ENCODE results near the gene ADCY5. TPM values are rescaled to one million over a fixed set of nuclear protein-coding genes. Genes with fewer than 3 reads are reported as not detected.

Gene ADCY5
- total RNA-seq, 1 experiment from 2014 or later = not detected

- DNase-seq (ENCODE audit: extremely low read depth, low read depth) = no peak
Observed at GRCh38 chr3:123411340-123412040, 37.4 kb downstream of the ADCY5 start.

GRCh38 chr3:123410149-123410515, 38.8 kb downstream of the ADCY5 start:
- DNase-seq (ENCODE audit: extremely low read depth, low read depth) = no peak

DNA sequence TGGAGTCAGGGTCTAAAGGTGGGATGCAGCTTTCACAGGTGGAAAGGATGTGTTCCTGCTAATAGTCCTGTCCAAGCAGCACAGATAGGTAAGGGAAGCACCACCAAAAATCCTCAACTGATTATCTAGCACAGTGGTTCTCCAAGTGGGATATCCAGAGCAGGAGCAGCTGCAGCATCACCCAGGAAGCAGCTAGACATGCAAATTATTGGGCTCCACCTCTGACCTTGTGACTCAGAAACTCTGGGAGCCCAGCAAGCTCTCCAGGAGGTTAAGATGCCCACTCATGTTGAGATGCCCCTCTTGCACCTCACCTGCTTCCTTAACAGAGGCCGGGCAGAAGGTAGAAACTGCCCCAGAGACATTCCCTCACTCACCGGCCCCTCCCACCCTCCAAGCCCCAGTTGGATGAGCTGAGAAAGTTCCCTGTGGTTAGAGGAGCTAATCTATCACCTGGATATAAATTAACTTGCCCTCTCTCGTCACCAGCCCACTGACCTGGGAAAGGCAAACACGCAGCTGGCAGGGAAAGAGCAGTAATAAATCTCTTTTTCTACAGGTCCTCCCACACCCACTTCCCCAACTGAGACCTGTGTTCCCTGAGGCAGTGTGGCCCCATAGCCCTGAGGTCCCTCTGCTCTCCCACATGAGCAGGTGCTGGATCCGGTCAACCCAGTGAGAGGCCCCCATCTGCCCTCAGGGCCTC, 39.3 kb downstream of the ADCY5 start:
- no peak for DNase-seq (ENCODE audit: extremely low read depth, low read depth)

GRCh38 chr3:123406598-123406997, 42.3 kb downstream of the ADCY5 start:
- no peak for DNase-seq (ENCODE audit: extremely low read depth, low read depth)

DNA sequence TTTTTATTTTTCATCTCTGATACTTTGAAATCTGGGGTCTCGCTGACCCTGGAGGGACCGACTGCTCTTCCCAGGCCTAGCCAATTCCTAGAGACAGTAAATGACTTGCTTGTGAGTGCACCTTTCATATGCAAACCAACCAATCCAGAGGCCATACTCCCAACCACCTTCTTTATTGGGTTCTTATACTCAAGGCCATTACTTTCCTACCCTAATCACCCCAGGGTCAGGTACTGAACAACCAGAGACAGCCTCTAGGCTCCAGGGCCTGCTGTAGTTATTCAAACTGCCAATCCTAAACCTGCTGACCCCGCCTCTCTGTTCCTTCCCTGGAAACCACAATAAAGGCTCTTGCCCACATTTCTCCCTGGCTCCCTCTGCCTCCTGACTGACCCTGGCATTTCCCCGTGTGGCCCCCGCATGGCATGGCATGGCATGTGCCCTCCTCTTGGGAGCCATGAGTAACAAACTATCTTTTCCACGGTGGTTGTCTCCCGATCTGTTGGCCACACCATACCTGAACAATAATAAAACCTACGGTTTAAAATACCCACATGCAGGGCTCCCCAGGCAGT, 42.9 kb downstream of the ADCY5 start:
- no peak for DNase-seq (ENCODE audit: extremely low read depth, low read depth)

DNA sequence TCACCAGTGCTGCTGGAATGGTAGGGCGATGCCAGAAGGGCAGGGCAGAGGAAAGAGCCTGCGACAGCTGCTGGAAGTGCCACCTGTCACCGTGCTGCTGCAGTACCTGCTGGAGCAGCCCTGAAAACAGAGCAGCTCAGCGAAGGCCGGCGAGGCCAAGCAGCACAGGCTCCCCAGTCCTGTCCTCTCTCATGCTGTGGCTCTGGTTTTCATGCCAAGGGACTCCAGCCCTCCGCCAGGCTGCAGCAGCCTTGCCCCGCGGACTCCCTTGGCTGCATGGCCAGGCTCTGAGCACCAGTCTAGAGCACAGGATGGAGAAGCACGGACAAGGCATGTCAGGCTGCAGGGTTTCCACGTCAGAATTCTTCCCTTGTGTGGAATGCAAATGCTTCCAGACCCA, 43.9 kb downstream of the ADCY5 start:
- DNase-seq (ENCODE audit: extremely low read depth, low read depth) = no peak

DNA sequence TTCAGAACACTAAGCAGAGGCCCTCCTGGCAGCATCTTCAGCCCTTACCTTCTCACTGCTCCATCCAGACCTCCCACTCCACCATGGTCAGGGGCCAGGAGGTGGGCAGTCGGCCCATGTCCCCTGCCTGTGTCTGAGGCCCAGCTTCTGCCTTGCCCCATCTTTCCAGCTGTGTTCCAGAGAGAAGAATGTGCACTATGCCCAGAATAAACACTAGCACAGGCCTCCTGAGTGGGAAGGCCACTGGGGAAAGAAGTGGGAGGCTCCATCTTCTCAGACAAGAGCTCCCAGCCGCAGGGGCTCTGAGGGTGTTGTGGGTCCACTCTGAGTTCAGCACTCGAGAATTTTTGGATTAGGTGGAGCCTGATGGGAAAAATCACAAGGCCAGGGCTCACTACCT, 44.5 kb downstream of the ADCY5 start:
- no peak for DNase-seq (ENCODE audit: extremely low read depth, low read depth)

- no peak for DNase-seq (ENCODE audit: extremely low read depth, low read depth)
Observed at GRCh38 chr3:123401836-123402530, 46.9 kb downstream of the ADCY5 start.

DNA sequence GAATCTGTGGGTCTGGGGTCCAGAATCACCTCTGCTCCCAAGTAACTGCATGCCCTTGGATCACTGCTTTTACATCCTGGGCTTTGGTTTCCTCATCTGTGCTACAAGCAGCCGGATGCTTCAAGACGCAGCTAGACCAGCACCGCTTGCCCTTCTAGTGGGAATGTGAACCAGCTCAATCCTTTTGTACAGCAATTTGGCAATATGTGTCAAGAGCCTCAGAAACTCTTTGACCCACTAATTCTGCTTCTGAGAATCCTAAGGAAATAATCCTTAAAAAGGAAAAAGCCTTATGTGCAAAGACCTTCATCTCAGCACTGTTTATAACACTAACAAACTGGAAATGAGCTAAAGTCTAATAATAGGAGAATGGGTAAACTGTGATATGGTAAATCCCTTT, 48.7 kb downstream of the ADCY5 start:
- DNase-seq (ENCODE audit: extremely low read depth, low read depth) = no peak

DNA sequence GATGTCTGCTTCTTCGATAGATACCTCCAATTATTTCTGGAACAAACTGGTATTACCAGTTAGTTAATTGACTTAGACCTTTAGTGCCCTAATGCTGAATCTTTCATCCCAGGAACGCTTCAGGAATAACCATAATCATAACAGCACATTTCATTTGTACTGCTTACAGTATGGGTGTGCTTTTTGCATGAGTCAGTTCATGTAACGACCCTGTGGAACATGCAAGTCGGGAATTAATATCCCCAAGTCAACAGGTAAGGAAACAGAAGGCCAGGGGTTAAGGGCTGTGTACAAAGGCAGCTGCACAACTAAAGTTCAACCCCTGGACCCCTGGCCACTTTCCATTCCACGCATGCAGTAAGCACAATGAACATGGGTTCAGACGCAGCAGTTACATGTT, 49.2 kb downstream of the ADCY5 start:
- DNase-seq (ENCODE audit: extremely low read depth, low read depth) = no peak

GRCh38 chr3:123397921-123398785, 50.7 kb downstream of the ADCY5 start:
- no peak for DNase-seq (ENCODE audit: extremely low read depth, low read depth)

DNA sequence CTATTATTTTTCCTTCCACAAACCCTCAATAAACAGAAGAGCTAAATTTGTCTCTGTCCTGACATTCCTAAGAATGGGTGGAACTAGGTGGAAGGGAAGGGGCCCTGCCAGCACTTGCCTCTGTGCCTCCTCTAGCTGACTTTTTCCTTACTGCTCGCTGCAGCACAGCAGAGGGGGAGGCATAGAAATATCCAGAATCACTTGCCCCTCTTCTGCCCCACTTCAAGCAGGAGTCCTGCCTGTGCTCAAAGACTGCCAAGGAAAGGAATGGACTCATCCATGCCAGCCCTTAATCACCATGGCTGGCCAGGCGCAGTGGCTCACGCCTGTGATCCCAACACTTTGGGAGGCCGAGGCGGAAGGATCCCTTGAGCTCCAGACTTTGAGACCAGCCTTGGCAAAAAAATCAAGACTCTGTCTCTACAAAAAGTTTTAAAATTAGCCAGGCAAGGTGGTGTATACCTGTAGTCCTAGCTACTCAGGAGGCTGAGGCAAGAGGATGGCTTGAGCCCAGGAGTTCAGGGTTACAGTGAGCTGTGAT, 51.8 kb downstream of the ADCY5 start:
- DNase-seq (ENCODE audit: extremely low read depth, low read depth) = no peak

GRCh38 chr3:123396171-123397049, 52.5 kb downstream of the ADCY5 start:
- no peak for DNase-seq (ENCODE audit: extremely low read depth, low read depth)

DNA sequence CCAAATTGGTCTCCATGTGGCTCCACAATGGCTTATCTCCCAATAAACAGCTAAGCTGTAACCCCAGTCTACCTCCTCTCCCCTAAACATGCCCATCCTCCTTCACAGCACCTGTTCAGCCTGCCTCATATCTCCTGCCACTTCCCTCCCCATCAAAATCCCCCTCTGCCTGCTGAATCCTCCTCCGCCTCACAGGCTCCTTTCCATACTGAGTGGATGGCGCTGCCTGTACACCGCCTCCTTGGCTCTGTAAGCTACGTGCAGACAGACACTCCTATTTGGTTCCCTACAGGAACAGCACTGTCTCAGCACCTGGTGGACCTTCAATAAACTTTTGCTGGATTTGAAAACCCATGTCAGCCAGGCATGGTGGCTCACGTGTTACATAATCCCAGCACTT, 53.7 kb downstream of the ADCY5 start:
- DNase-seq (ENCODE audit: extremely low read depth, low read depth) = no peak

GRCh38 chr3:123394391-123395020, 54.4 kb downstream of the ADCY5 start:
- DNase-seq (ENCODE audit: extremely low read depth, low read depth) = no peak

DNA sequence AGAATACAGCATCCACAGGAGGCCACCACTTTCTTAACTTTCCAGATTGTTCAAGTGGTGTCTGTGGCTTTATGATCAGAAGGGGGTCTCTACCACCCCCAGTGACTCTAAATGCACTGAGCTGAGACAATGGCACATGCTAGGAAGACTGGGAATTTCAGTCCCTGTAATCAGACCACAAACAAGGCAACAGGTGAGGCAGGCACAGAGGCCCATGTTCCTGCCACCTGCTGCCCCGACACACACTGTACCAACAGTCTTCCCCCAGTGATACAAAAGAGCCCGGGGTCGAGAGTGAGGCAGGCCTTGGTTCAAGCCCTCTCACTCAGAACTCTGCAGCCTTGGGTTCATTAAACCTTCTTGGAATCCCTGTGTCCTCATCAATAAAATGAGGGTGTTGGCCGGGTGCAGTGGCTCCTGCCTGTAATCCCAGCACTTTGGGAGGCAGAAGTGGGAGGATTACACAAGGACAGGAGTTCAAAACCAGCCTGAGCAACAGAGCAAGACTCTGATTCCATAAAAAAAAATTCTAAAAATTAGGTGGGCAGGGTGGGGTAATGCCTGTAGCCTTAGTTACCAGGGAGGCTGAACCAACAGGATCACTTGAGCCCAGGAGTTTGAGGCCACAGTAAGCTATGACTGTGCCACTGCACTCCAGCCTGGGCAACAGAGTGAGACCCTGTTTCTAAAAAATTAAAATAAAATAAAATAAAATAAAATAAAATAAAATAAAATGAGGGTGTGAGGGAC, 55.8 kb downstream of the ADCY5 start:
- DNase-seq (ENCODE audit: extremely low read depth, low read depth) = no peak

DNA sequence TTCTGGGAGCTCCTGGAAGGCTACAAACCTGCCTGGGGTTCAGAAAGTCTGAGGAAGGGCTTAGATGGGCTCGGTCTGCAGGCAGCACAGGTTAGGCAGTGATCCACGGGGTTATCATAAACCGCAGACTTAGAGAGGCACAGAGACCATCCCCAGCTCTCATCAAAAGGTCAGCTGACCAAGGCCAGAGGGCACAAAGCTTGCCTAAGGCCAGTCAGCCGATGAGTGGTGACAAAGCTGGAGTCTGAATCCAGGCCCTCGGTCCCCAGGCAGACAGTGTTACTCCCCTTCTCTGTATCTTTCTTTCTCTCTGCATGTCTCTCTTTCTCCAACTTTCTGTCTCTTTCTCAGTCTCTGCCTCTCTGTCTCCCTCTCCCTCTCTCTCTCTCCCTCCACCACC, 56.5 kb downstream of the ADCY5 start:
- no peak for DNase-seq (ENCODE audit: extremely low read depth, low read depth)

Measured in NCI-H460 (cell line).